ENCODE measurements around the gene ANKS1A. TPM values are rescaled to one million over a fixed set of nuclear protein-coding genes. Genes with fewer than 3 reads are reported as not detected.
"Not testable (repeated sequence)": the region's sequence is repeated elsewhere in the genome, so short reads cannot be mapped to it uniquely, and the experiment has no call there.

Gene ANKS1A
- 10 to 100 TPM; 30.0 to 62.4 (median 33.3) TPM for total RNA-seq
- long read RNA-seq, donor 1, partial matches to known transcripts = 67 of 74 reads
- long read RNA-seq, donor 1, other reads (novel, unspliced or antisense) = 7 of 74 reads
- long read RNA-seq, donor 2, partial matches to known transcripts = 3 of 6 reads
- long read RNA-seq, donor 2, other reads (novel, unspliced or antisense) = 3 of 6 reads

- peak within 1 kb of the TSS; percentile 77 for H3K4me3 ChIP-seq
- no peak for TF ChIP-seq CTCF (IDR thresholded peaks at IDR 0.05)
- peaks cover 23% of the 10 kb centered on the region for H3K4me1 ChIP-seq (ENCODE audit: low read depth)
- intact Hi-C loops (cut with DNase I, micrococcal nuclease) = no loop called here
- ATAC-seq = peak; percentile 94
- no peaks in the 10 kb centered on the region for H3K9me3 ChIP-seq
- DNase-seq = peak; percentile 94 to 96 (median 94)
- no peaks in the 10 kb centered on the region for H3K36me3 ChIP-seq (ENCODE audit: low read depth)
Observed at GRCh38 chr6:34888874-34889555, at the start of gene ANKS1A. TSS of gene ANKS1A (plus strand) at chr6:34889255. CDS start at chr6:34889403, 148 bp downstream.

GRCh38 chr6:34839666-34840352 is 49.2 kb upstream of the ANKS1A start:
- no peaks in the 10 kb centered on the region for H3K36me3 ChIP-seq (ENCODE audit: low read depth)
- intact Hi-C loops (cut with DNase I, micrococcal nuclease) = no loop called here
- TF ChIP-seq CTCF (IDR thresholded peaks at IDR 0.05) = no peak
- H3K4me1 ChIP-seq (ENCODE audit: low read depth) = no peaks in the 10 kb centered on the region
- H3K4me3 ChIP-seq = no peak overlapping the region
- no peak for DNase-seq
- no peak for ATAC-seq
- H3K9me3 ChIP-seq = no peaks in the 10 kb centered on the region

- H3K9me3 ChIP-seq; H3K4me3 ChIP-seq; H3K4me1 ChIP-seq (ENCODE audit: low read depth); ATAC-seq; intact Hi-C loops (cut with DNase I, micrococcal nuclease); DNase-seq; H3K36me3 ChIP-seq (ENCODE audit: low read depth): not testable (repeated sequence)
Observed at GRCh38 chr6:34849066-34849465, 40.0 kb upstream of the ANKS1A start.

- no peaks in the 10 kb centered on the region for H3K4me1 ChIP-seq (ENCODE audit: low read depth)
- no peak for DNase-seq
- TF ChIP-seq CTCF (IDR thresholded peaks at IDR 0.05) = no peak
- intact Hi-C loops (cut with DNase I, micrococcal nuclease) = no loop called here
- no peaks in the 10 kb centered on the region for H3K9me3 ChIP-seq
- no peak overlapping the region for H3K4me3 ChIP-seq
- ATAC-seq = no peak
- no peaks in the 10 kb centered on the region for H3K36me3 ChIP-seq (ENCODE audit: low read depth)
Observed at GRCh38 chr6:34851361-34851760, 37.7 kb upstream of the ANKS1A start.

- no peak for TF ChIP-seq CTCF (IDR thresholded peaks at IDR 0.05)
- no peaks in the 10 kb centered on the region for H3K4me1 ChIP-seq (ENCODE audit: low read depth)
- intact Hi-C loops (cut with DNase I, micrococcal nuclease) = no loop called here
- H3K9me3 ChIP-seq = no peaks in the 10 kb centered on the region
- no peak for ATAC-seq
- H3K36me3 ChIP-seq (ENCODE audit: low read depth) = peaks cover 4% of the 10 kb centered on the region
- H3K4me3 ChIP-seq = no peak overlapping the region
- DNase-seq = no peak
Observed at GRCh38 chr6:34852406-34853085, 36.5 kb upstream of the ANKS1A start.

All from mucosa of descending colon (tissue), 3 donors.